ENCODE data around the gene NUF2. TPM values are rescaled to one million over a fixed set of nuclear protein-coding genes. Genes with fewer than 3 reads are reported as not detected.

The NUF2 gene
- total and polyA plus RNA-seq, 2 of the 8 experiments (the other 6 are each of a cell fraction or from before 2014, with no cell fraction given) = 12.1 to 28.3 TPM

DNA sequence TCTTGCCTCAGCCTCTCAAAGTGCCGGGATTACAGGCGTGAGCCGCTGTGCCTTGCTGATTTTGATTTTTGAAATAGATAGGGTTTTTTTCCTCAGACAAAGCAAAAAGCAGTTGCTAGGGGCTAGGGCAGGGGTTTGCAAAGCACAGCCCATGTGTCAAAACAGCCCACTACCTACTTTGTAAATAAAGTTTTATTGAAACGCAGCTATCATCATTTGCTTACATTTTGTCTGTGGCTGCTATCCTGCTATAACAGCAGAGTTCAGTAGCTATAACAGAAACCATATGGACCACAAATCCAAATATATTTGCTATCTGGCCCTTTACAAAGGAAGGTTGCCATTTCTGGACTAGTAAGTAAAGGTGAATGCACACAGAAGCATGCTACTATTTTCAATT is 44.8 kb downstream of the NUF2 start:
- H3K56ac ChIP-seq (replicated peaks; ENCODE audit: insufficient read length, low read depth, low read length) = no peak overlapping the region
- H2BK12ac ChIP-seq (ENCODE audit: low read depth, low read length) = no peak overlapping the region
- H3K18ac ChIP-seq (ENCODE audit: extremely low read depth, low read length) = no peak overlapping the region
- H2BK120ac ChIP-seq (replicated peaks; ENCODE audit: low read depth, low read length) = no peak overlapping the region
- H2BK20ac ChIP-seq (ENCODE audit: low read length) = no peak overlapping the region
- WGBS, 2 experiments (ENCODE audit: extremely low coverage in 1 of 2, insufficient coverage in 1 of 2, insufficient read length in 1 of 2, insufficient replicate concordance in 2 of 2, low coverage in 1 of 2, low lambda C conversion rate in 2 of 2, missing lambda C conversion rate in 1 of 2) = 79% methylated on average over 4 of the region's 4 CpGs; no CpG with 5 or more reads in 1 of the 2 experiments
- H4K91ac ChIP-seq (replicated peaks; ENCODE audit: insufficient read length, low read length) = no peak overlapping the region
- peaks cover 0 to 3% (median 1%) of the 10 kb centered on the region in 4 experiments; a peak in 3 of 7 replicates for H3K4me1 ChIP-seq (replicated peaks in 1 of 4; ENCODE audit: control insufficient read depth in 3 of 4, insufficient read depth in 4 of 4, low read length in 3 of 4)
- no peak overlapping the region for H2AK5ac ChIP-seq (ENCODE audit: low read depth, low read length)
- no peak overlapping the region for H4K8ac ChIP-seq (ENCODE audit: extremely low read depth, insufficient read depth, low read length)
- H3K9me3 ChIP-seq (ENCODE audit: insufficient read depth in 2 of 2, low read depth in 1 of 2, low read length in 1 of 2) = no peaks in the 10 kb centered on the region
- H4K5ac ChIP-seq (ENCODE audit: insufficient read length, low read depth, low read length) = no peak overlapping the region
- FAIRE-seq (no peak), DNase-seq (ENCODE audit: low read depth in 1 of 2, low spot score in 2 of 2) (no peak)
- no peaks in the 10 kb centered on the region for H3K79me2 ChIP-seq (ENCODE audit: control insufficient read depth in 1 of 2, insufficient read depth in 2 of 2, low read length in 2 of 2)
- H3K23ac ChIP-seq (ENCODE audit: insufficient read length) = no peak overlapping the region
- H3K9ac ChIP-seq (replicated peaks in 1 of 4; ENCODE audit: extremely low read depth in 1 of 4, low read depth in 3 of 4, low read length in 3 of 4) = no peak overlapping the region
- H2BK15ac ChIP-seq (ENCODE audit: low read length) = no peak overlapping the region
- no peak overlapping the region for H2BK5ac ChIP-seq (ENCODE audit: low read depth, low read length)
- no peak overlapping the region for H3K4me2 ChIP-seq (ENCODE audit: insufficient read depth in 1 of 2, low read depth in 2 of 2, low read length in 2 of 2)
- ChIA-PET CTCF (ENCODE audit: partially characterized antibody) (interaction anchor here (0.7 to 1.0 kb wide), 2 partner anchors 125 to 1701 kb away, joined by 3 read pairs; no protein-coding TSS in a partner anchor), POLR2A (ENCODE audit: partially characterized antibody) (interaction anchor here (0.6 kb wide), 1 partner anchor 19 kb away, joined by 4 read pairs; no protein-coding TSS in a partner anchor)
- H3K36me3 ChIP-seq (ENCODE audit: control insufficient read depth in 2 of 4, insufficient read depth in 4 of 4, low read length in 3 of 4) = no peaks in the 10 kb centered on the region; a peak in 1 of 8 replicates
- H3K14ac ChIP-seq (ENCODE audit: insufficient read length) = no peak overlapping the region
- TF ChIP-seq, protein P1, sequence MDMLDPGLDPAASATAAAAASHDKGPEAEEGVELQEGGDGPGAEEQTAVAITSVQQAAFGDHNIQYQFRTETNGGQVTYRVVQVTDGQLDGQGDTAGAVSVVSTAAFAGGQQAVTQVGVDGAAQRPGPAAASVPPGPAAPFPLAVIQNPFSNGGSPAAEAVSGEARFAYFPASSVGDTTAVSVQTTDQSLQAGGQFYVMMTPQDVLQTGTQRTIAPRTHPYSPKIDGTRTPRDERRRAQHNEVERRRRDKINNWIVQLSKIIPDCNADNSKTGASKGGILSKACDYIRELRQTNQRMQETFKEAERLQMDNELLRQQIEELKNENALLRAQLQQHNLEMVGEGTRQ (IDR thresholded peaks at IDR 0.05; ENCODE audit: low read length) = no peak
- TF ChIP-seq TBP (IDR thresholded peaks at IDR 0.05; ENCODE audit: low read depth, low read length) (no peak), EP300 (IDR thresholded peaks at IDR 0.05; ENCODE audit: borderline replicate concordance in 1 of 2, low read depth in 2 of 2, low read length in 2 of 2) (no peak)
- H3K4me3 ChIP-seq (ENCODE audit: extremely low read depth in 1 of 4, insufficient read depth in 2 of 4, low read depth in 3 of 4, low read length in 4 of 4) = no peak overlapping the region
- H3K27ac ChIP-seq (ENCODE audit: low read depth, low read length) = no peak overlapping the region
- no peak overlapping the region for H3K4ac ChIP-seq (replicated peaks; ENCODE audit: insufficient read length, low read depth, low read length)
- no peaks in the 10 kb centered on the region for H3K27me3 ChIP-seq (replicated peaks in 1 of 4; ENCODE audit: control insufficient read depth in 3 of 4, extremely low read depth in 1 of 4, insufficient read depth in 3 of 4, low read length in 3 of 4)
- no peaks in the 10 kb centered on the region for H3K79me1 ChIP-seq (ENCODE audit: low read depth, low read length)
- no peaks in the 10 kb centered on the region for H4K20me1 ChIP-seq (replicated peaks in 1 of 2; ENCODE audit: control insufficient read depth in 1 of 2, insufficient read depth in 2 of 2, low read length in 2 of 2)
- no peak overlapping the region for H2AFZ ChIP-seq (ENCODE audit: low read length)
- H3K23me2 ChIP-seq (ENCODE audit: low read depth, low read length) = no peaks in the 10 kb centered on the region; the same call in 1 of the 2 replicates

All from H1 (cell line).